Activated naive CD4-positive, alpha-beta T cell treated with anti-CD3 and anti-CD28 coated beads, Interleukin-2, amount 50 U/mL, for 72 hours (primary cell): ENCODE results near the gene SGIP1. TPM values are rescaled to one million over a fixed set of nuclear protein-coding genes. Genes with fewer than 3 reads are reported as not detected.
A peak's percentile ranks its signal among the peaks of the same experiment; 100 is the strongest.

ENCODE experiments used
- ATAC-seq, 2 donors: fragments of 150-1000 bp; cut with Tn5 transposase; 2 replicates each; pipeline ENCODE4 v1.10.0; 2021; ENCODE audit warnings: mild to moderate bottlenecking in 2 of 2, moderate library complexity in 2 of 2
- DNase-seq, 2 donors: peaks; one replicate each; pipeline ENCODE4 v3.0.0; 2021 to 2022; ENCODE audit warnings: low spot score in 2 of 2
- H3K27ac Mint-ChIP-seq, 2 donors: one replicate each; pipeline ENCODE4 v1.8.0; 2022; ENCODE audit warnings: mild to moderate bottlenecking in 2 of 2, mixed read lengths in 2 of 2
- H3K36me3 Mint-ChIP-seq, 2 donors: one replicate each; pipeline ENCODE4 v1.8.0; 2022; ENCODE audit warnings: mixed read lengths in 2 of 2
- H3K9me3 Mint-ChIP-seq, 2 donors: one replicate each; pipeline ENCODE4 v1.8.0; 2022; ENCODE audit warnings: mixed read lengths in 2 of 2
- total RNA-seq, 2 donors: library from RNA; stranded (reverse); gene quantifications; one replicate each; pipeline ENCODE4 v1.2.3, GENCODE V29; 2022

SGIP1 gene
- total RNA-seq, 2 donors from 2014 or later, result not detected

GRCh38 chr1:66678146-66678545, 144.2 kb downstream of the SGIP1 start:
- Mint-ChIP-seq H3K9me3 (no peaks in the 10 kb centered on the region), H3K36me3 (no peaks in the 10 kb centered on the region), H3K27ac (no peak overlapping the region)
- no peak for ATAC-seq
- no peak for DNase-seq

GRCh38 chr1:66679140-66679539, 145.2 kb downstream of the SGIP1 start:
- Mint-ChIP-seq H3K9me3 (no peaks in the 10 kb centered on the region), H3K36me3 (no peaks in the 10 kb centered on the region), H3K27ac (no peak overlapping the region)
- DNase-seq (no peak), ATAC-seq (no peak)

DNA sequence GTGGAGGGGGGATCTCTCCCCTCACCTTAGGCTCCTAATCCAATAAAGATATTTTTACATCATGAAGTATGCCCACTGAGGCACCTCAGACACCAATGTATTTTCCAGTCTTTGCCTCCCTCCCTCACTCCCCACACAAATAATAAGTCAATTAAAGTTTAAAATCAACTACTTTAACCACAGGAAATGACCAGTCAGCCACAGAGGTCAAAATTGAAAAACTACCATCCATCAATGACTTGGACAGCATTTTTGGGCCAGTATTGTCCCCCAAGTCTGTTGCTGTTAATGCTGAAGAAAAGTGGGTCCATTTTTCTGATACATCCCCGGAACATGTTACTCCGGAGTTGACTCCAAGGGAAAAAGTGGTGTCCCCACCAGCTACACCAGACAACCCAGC, 147.7 kb downstream of the SGIP1 start:
- peak overlapping the region in 1 of 2 donors; percentile 10 for H3K27ac Mint-ChIP-seq
- H3K36me3 Mint-ChIP-seq, result no peaks in the 10 kb centered on the region
- DNase-seq (no peak), ATAC-seq (no peak)
- no peaks in the 10 kb centered on the region for H3K9me3 Mint-ChIP-seq

- H3K9me3 Mint-ChIP-seq, result no peaks in the 10 kb centered on the region
- DNase-seq (no peak), ATAC-seq (no peak)
- H3K36me3 Mint-ChIP-seq, result no peaks in the 10 kb centered on the region
- peak overlapping the region in 1 of 2 donors; percentile 10 for H3K27ac Mint-ChIP-seq
Measured at GRCh38 chr1:66682106-66682505, 148.2 kb downstream of the SGIP1 start.

GRCh38 chr1:66684353-66684752, 150.4 kb downstream of the SGIP1 start:
- Mint-ChIP-seq H3K36me3 (no peaks in the 10 kb centered on the region), H3K9me3 (no peaks in the 10 kb centered on the region), H3K27ac (no peak overlapping the region)
- no peak for DNase-seq
- no peak for ATAC-seq

GRCh38 chr1:66685265-66685664, 151.3 kb downstream of the SGIP1 start:
- DNase-seq, result no peak
- no peaks in the 10 kb centered on the region for H3K9me3 Mint-ChIP-seq
- H3K36me3 Mint-ChIP-seq, result no peaks in the 10 kb centered on the region
- H3K27ac Mint-ChIP-seq, result no peak overlapping the region
- ATAC-seq, result no peak

- ATAC-seq (no peak), DNase-seq (no peak)
- H3K36me3 Mint-ChIP-seq, result no peaks in the 10 kb centered on the region
- no peak overlapping the region for H3K27ac Mint-ChIP-seq
- no peaks in the 10 kb centered on the region for H3K9me3 Mint-ChIP-seq
Measured at GRCh38 chr1:66685670-66686069, 151.7 kb downstream of the SGIP1 start.

- Mint-ChIP-seq H3K9me3 (no peaks in the 10 kb centered on the region), H3K36me3 (no peaks in the 10 kb centered on the region), H3K27ac (no peak overlapping the region)
- ATAC-seq, result no peak
- DNase-seq, result no peak
Measured at GRCh38 chr1:66686406-66686805, 152.5 kb downstream of the SGIP1 start.

- DNase-seq, result no peak
- ATAC-seq, result no peak
- Mint-ChIP-seq H3K9me3 (no peaks in the 10 kb centered on the region), H3K27ac (peak overlapping the region in 1 of 2 donors; percentile 14), H3K36me3 (no peaks in the 10 kb centered on the region)
Measured at GRCh38 chr1:66687358-66687757, 153.4 kb downstream of the SGIP1 start.

GRCh38 chr1:66690666-66691381, 156.9 kb downstream of the SGIP1 start:
- ATAC-seq, result no peak
- Mint-ChIP-seq H3K9me3 (no peaks in the 10 kb centered on the region), H3K36me3 (no peaks in the 10 kb centered on the region), H3K27ac (no peak overlapping the region)
- no peak for DNase-seq

GRCh38 chr1:66692681-66693080, 158.7 kb downstream of the SGIP1 start:
- no peak overlapping the region for H3K27ac Mint-ChIP-seq
- ATAC-seq (no peak), DNase-seq (no peak)
- no peaks in the 10 kb centered on the region for H3K9me3 Mint-ChIP-seq
- no peaks in the 10 kb centered on the region for H3K36me3 Mint-ChIP-seq

- no peak for ATAC-seq
- Mint-ChIP-seq H3K27ac (no peak overlapping the region), H3K9me3 (no peaks in the 10 kb centered on the region), H3K36me3 (no peaks in the 10 kb centered on the region)
- no peak for DNase-seq
Measured at GRCh38 chr1:66693856-66694255, 159.9 kb downstream of the SGIP1 start.

DNA sequence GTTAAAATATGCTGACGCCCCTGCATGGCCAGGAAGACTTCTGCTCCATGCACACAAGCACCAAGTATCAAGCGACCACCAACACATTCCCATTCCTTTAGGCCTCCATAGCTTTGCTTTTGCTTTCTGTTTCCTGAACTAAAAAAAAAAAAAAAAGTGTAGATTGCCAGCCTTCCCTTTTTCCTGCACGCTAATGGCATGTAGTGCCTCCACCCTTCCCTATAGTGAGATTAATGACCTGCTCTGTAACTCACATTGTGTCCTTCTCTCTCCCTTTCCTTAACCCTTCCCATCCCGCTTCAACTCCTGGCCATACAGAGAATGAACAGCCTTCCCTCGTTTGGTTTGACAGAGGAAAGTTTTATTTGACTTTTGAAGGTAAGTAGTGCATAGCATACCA, 161.2 kb downstream of the SGIP1 start:
- Mint-ChIP-seq H3K9me3 (no peaks in the 10 kb centered on the region), H3K27ac (no peak overlapping the region), H3K36me3 (no peaks in the 10 kb centered on the region)
- DNase-seq, result no peak
- ATAC-seq, result no peak

DNA sequence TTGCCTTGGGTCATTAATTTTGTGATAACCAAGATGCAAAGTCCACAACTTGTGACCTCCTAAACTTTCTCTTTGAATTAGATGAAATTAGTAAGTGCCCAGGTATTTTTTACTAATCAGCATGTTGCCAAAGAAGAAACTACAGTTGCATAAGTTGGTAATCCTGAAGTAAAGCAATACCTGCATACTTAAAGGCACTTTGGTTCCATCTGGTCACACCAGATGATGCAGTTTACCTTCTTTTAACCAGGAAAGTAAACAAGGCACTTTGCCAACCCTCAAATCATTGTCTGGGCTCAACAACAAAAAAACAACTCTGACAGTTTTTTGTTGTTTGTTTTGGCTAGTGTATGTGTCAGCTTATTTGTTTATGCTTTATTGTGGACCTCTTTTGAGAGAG, 162.8 kb downstream of the SGIP1 start:
- no peaks in the 10 kb centered on the region for H3K9me3 Mint-ChIP-seq

DNA sequence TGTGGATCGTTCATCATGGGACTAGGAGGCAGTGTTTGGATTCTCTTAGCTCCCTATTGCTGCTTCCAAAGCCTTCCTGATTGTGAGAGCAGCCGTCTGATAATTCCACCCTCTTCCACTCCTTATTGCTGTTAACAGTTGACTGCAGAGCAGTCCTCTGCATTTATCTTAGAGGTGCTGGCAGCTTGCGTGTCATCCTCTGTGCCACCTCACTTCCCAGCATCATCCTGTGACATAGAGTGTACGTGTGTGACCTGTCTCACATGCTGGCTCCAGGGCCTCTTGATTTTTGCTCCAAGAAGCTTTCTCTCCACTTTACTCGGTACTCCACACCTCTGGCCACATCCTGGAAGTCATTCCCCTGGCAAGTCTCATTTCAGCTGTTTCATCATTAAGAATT, 165.3 kb downstream of the SGIP1 start:
- Mint-ChIP-seq H3K36me3 (no peaks in the 10 kb centered on the region), H3K27ac (no peak overlapping the region), H3K9me3 (no peaks in the 10 kb centered on the region)
- ATAC-seq (no peak), DNase-seq (no peak)

More for the DNA sequence above, 162.8 kb downstream of the SGIP1 start:
- Mint-ChIP-seq H3K27ac (no peak overlapping the region), H3K36me3 (no peaks in the 10 kb centered on the region)
- DNase-seq (no peak), ATAC-seq (no peak)

GRCh38 chr1:66704177-66704875, 170.4 kb downstream of the SGIP1 start:
- DNase-seq (no peak), ATAC-seq (no peak)
- H3K27ac Mint-ChIP-seq, result no peak overlapping the region
- no peaks in the 10 kb centered on the region for H3K9me3 Mint-ChIP-seq
- H3K36me3 Mint-ChIP-seq, result no peaks in the 10 kb centered on the region

- Mint-ChIP-seq H3K27ac (no peak overlapping the region), H3K36me3 (no peaks in the 10 kb centered on the region), H3K9me3 (no peaks in the 10 kb centered on the region)
- ATAC-seq (no peak), DNase-seq (no peak)
Measured at GRCh38 chr1:66705110-66705509, 171.2 kb downstream of the SGIP1 start.

DNA sequence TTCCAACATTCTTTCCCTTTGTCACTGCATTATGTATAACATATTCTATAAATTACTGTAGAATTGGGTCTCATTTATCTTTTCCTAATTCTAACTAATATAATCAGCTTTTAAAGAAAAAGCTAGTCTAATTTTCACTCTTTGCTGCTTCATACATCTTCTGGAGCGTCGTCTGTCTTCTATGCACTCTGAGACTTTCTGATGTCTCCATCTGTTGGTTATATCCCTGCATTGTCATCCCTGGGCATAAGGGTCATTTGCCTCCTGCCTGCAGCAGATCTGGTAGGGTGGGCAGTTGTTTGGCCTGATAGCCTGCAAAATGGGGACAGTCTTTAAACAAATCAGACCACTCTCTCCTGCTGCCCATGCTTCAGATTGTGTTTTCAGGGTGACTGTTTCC, 177.5 kb downstream of the SGIP1 start:
- H3K9me3 Mint-ChIP-seq, result no peaks in the 10 kb centered on the region
- no peak for DNase-seq
- no peak overlapping the region for H3K27ac Mint-ChIP-seq
- ATAC-seq, result no peak
- no peaks in the 10 kb centered on the region for H3K36me3 Mint-ChIP-seq
